CD4-positive, alpha-beta T cell (primary cell): ENCODE measurements around the gene PDLIM4. TPM values are rescaled to one million over a fixed set of nuclear protein-coding genes. Genes with fewer than 3 reads are reported as not detected.

Source experiments
- ATAC-seq: fragments of 200-7000 bp; cut with Tn5 transposase; one replicate; pipeline ENCODE4 v1.10.0; 2022; ENCODE audit warnings: mild to moderate bottlenecking; ENCODE audit not compliant: poor library complexity
- CTCF ChIA-PET: fragments of 350-600 bp; sonication (Branson Sonifier 250); formaldehyde crosslinking; loops from one replicate; lab custom pipeline; 2021; ENCODE audit warnings: antibody characterized with exemption, inconsistent platforms; lab: Charles Lee
- POLR2A ChIA-PET: fragments of 350-600 bp; sonication (Branson Sonifier 250); formaldehyde crosslinking; loops from one replicate; lab custom pipeline; 2021; ENCODE audit warnings: antibody characterized with exemption, inconsistent platforms; lab: Charles Lee
- DNase-seq, 14 experiments: peaks; one replicate each; pipeline ENCODE4 v3.0.0-alpha.2; 2013 to 2020; ENCODE audit warnings: mixed read lengths in 2 of 14
- H3K27ac ChIP-seq, 2 donors: one replicate each; pipeline versions ENCODE4 v1.5.1 to v1.7.0; 2013; ENCODE audit warnings: low read length in 2 of 2, low read depth in 1 of 2, mild to moderate bottlenecking in 1 of 2
- H3K27me3 ChIP-seq, 2 experiments: 1 replicate in 1 of 2; 2 replicates in 1 of 2; pipeline versions ENCODE4 v1.6.1 to v1.7.0; 2013; ENCODE audit warnings: low read length in 2 of 2, control low read depth in 1 of 2, mild to moderate bottlenecking in 1 of 2, moderate library complexity in 1 of 2; ENCODE audit not compliant: insufficient read depth in 2 of 2, control insufficient read depth in 1 of 2
- H3K36me3 ChIP-seq: one replicate; pipeline ENCODE4 v1.6.1; 2013; ENCODE audit warnings: low read length, control low read depth; ENCODE audit not compliant: insufficient read depth
- H3K4me1 ChIP-seq: one replicate; pipeline ENCODE4 v1.6.1; 2013; ENCODE audit warnings: low read length, control low read depth; ENCODE audit not compliant: insufficient read depth
- H3K4me3 ChIP-seq: one replicate; pipeline ENCODE4 v1.5.1; 2013; ENCODE audit warnings: mild to moderate bottlenecking, low read length, moderate library complexity
- H3K9me3 ChIP-seq, 2 experiments: 1 replicate in 1 of 2; 2 replicates in 1 of 2; pipeline versions ENCODE4 v1.6.1 to v1.7.0; 2013; ENCODE audit warnings: low read length in 2 of 2, mild to moderate bottlenecking in 2 of 2, control low read depth in 1 of 2, moderate library complexity in 1 of 2; ENCODE audit not compliant: control insufficient read depth in 1 of 2, insufficient read depth in 1 of 2
- H3K27ac Mint-ChIP-seq: one replicate; pipeline ENCODE4 v1.8.0; 2020; ENCODE audit warnings: mixed read lengths
- H3K27me3 Mint-ChIP-seq: one replicate; pipeline ENCODE4 v1.8.0; 2021; ENCODE audit warnings: mixed read lengths
- H3K36me3 Mint-ChIP-seq: one replicate; pipeline ENCODE4 v1.8.0; 2021; ENCODE audit warnings: low read depth, mixed read lengths
- H3K4me1 Mint-ChIP-seq: one replicate; pipeline ENCODE4 v1.8.0; 2021; ENCODE audit warnings: low read depth, mixed read lengths
- H3K4me3 Mint-ChIP-seq: one replicate; pipeline ENCODE4 v1.8.0; 2020; ENCODE audit warnings: mild to moderate bottlenecking, mixed read lengths
- H3K9me3 Mint-ChIP-seq: one replicate; pipeline ENCODE4 v1.8.0; 2020; ENCODE audit warnings: mixed read lengths
- intact Hi-C, 2 experiments: fragments of 100-400 bp; cut with DNase I in 1 of 2; cut with micrococcal nuclease in 1 of 2; formaldehyde crosslinking; loops; one replicate each; pipeline versions ENCODE4 v1.15.1 to v1.9.0; 2023 to 2025; cut with DNase I, micrococcal nuclease
- total RNA-seq, 174 experiments: library from RNA in 2 of 174; stranded (reverse) in 2 of 174; gene quantifications; one replicate each; pipeline ENCODE4 v1.2.3 and lab custom pipeline; 2021 to 2026
- TF ChIP-seq, protein P1 (sequence below): fragments of 200-600 bp; IDR thresholded peaks from one replicate; pipeline ENCODE4 v1.8.0; 2022; ENCODE audit warnings: antibody characterized with exemption, mild to moderate bottlenecking

The PDLIM4 gene
- total RNA-seq, 2 experiments from 2014 or later: not detected

DNA sequence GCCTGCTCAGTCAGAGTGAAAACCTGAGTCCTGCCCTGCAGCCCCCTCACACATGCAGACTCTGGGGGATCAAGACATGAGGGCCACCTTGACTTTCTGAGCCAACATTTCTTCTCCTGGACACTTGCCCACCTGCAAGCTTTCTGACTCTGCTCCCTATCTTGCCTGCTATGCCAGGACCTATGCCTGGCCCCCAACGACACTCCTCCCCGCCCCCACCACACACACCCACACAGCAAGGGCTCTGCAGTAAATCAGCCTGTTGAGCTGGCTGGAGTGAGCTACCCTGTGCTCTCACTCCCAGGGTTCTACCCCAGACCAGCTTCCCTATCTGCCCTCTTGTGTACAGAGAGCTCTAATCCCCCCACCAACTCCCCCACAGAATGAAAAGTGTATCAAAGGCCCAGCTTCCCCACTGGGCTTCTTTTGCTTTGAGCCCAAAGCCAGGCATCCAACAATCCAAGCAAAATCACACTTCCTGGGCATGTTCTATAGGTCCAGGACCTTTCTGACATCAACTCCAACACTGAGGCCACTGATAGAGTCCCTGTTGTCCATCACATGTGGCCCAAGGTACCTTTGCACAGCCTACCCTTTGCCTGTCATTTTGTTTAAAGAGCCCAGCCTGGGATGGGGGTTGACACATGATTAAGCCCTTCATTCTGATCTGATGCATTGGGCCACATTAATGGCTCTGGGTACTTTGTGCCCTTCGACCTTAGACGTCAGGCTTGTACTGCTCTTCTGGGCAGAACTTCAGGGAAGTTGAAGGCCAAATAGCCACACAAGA, 7.2 kb downstream of the PDLIM4 start:
- no peaks in the 10 kb centered on the region for H3K27me3 Mint-ChIP-seq

DNA sequence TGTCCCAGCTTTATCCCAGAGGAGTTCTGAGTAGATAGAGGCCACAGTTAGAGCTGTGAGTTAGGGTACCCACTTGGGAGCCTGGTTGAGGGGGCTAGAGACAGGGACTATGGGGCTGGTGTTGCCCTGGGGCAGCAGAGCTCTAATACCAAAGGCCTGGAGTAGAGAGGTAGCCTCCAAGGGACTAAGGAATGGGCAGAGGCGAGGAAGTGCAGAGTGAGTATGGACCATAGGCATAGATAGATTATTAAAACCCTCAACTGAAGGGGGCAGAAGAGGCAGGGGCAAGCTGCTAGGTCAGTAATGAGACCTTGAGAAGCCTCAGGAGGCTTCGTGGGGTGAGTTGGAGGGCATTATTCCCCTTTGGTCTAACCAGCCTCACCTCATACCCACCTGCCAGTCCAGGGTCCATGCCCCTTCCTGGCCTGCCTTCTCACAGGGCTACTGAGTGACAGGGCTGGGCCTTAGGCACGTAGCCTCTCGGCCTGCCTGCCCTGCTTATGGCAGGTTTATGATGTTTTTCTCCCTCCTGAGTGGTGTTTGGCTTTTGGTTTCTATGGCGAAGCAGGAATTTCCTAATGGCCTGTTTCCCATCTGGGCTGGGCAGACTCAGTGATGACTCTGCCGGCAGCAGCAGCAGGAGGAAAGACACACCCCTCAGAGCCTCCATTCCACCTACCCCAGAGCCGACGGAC, 8.0 kb downstream of the PDLIM4 start:
- ChIA-PET POLR2A (no interaction called here), CTCF (no interaction called here)
- Histone ChIP-seq H3K4me1 (no peaks in the 10 kb centered on the region), H3K4me3 (no peak overlapping the region), H3K27me3 (no peaks in the 10 kb centered on the region), H3K9me3 (no peaks in the 10 kb centered on the region), H3K36me3 (no peaks in the 10 kb centered on the region), H3K27ac (no peak overlapping the region)
- H3K36me3 Mint-ChIP-seq: no peaks in the 10 kb centered on the region
- H3K4me1 Mint-ChIP-seq: no peaks in the 10 kb centered on the region
- H3K9me3 Mint-ChIP-seq: no peaks in the 10 kb centered on the region
- DNase-seq (no peak), ATAC-seq (no peak)
- H3K4me3 Mint-ChIP-seq: no peak overlapping the region
- TF ChIP-seq, protein P1, sequence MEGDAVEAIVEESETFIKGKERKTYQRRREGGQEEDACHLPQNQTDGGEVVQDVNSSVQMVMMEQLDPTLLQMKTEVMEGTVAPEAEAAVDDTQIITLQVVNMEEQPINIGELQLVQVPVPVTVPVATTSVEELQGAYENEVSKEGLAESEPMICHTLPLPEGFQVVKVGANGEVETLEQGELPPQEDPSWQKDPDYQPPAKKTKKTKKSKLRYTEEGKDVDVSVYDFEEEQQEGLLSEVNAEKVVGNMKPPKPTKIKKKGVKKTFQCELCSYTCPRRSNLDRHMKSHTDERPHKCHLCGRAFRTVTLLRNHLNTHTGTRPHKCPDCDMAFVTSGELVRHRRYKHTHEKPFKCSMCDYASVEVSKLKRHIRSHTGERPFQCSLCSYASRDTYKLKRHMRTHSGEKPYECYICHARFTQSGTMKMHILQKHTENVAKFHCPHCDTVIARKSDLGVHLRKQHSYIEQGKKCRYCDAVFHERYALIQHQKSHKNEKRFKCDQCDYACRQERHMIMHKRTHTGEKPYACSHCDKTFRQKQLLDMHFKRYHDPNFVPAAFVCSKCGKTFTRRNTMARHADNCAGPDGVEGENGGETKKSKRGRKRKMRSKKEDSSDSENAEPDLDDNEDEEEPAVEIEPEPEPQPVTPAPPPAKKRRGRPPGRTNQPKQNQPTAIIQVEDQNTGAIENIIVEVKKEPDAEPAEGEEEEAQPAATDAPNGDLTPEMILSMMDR: no peak
- intact Hi-C loops: no loop called here
- no peak overlapping the region for H3K27ac Mint-ChIP-seq
- H3K27me3 Mint-ChIP-seq: no peaks in the 10 kb centered on the region

More for the DNA sequence above, 7.2 kb downstream of the PDLIM4 start:
- no peaks in the 10 kb centered on the region for H3K27me3 ChIP-seq
- no peaks in the 10 kb centered on the region for H3K36me3 ChIP-seq
- intact Hi-C loops: no loop called here
- H3K4me1 ChIP-seq: no peaks in the 10 kb centered on the region
- no peaks in the 10 kb centered on the region for H3K36me3 Mint-ChIP-seq
- DNase-seq: no peak
- no peak overlapping the region for H3K27ac Mint-ChIP-seq
- H3K27ac ChIP-seq: no peak overlapping the region
- H3K4me3 ChIP-seq: no peak overlapping the region
- TF ChIP-seq, protein P1: no peak
- POLR2A ChIA-PET: no interaction called here
- no peaks in the 10 kb centered on the region for H3K4me1 Mint-ChIP-seq
- no peaks in the 10 kb centered on the region for H3K9me3 Mint-ChIP-seq
- no peak overlapping the region for H3K4me3 Mint-ChIP-seq
- CTCF ChIA-PET: no interaction called here
- H3K9me3 ChIP-seq: no peaks in the 10 kb centered on the region
- ATAC-seq: no peak

DNA sequence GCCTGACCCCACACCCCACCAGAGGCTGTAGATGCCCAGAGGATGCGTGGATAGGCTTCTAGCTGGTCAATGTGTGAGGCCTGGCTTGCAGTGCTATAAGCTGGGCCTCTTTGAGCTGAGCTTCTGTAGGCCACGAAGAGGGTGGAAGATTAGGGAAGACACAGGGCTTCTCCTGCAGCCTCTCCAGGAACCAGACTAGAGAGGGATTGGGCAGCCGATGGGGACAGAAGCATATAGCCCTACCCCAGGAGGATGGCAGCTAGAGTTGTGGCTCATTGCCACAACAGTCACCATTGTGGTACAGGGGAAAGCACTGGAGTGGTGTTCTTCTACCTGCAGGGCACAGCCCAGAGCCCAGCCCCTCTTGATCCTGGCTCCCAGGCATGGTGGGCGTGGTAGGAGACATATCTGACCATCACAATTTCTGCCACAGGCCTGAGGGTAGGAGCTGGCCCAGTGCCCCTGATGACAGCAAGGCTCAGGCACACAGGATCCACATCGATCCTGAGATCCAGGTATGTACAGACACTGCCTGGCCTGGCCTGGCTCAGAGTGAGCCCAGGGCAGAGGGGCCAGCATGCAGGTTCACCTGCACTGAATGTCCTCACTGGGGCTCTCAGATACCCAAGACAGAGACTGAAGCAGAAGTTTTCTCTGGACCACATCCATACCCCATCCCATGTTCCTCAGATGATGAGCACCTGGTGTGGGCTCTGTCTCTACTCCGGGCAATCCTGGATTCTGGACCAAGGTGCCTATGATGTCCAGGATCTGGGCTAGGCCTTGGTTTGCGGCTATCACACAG, 8.7 kb downstream of the PDLIM4 start:
- TF ChIP-seq, protein P1: no peak
- intact Hi-C loops: no loop called here
- no peaks in the 10 kb centered on the region for H3K27me3 ChIP-seq
- ATAC-seq (no peak), DNase-seq (no peak)
- H3K4me3 ChIP-seq: no peak overlapping the region
- Mint-ChIP-seq H3K27ac (no peak overlapping the region), H3K4me1 (peaks cover 4% of the 10 kb centered on the region), H3K9me3 (no peaks in the 10 kb centered on the region), H3K4me3 (no peak overlapping the region), H3K27me3 (no peaks in the 10 kb centered on the region), H3K36me3 (no peaks in the 10 kb centered on the region)
- no peaks in the 10 kb centered on the region for H3K36me3 ChIP-seq
- peaks cover 2% of the 10 kb centered on the region for H3K4me1 ChIP-seq
- no peak overlapping the region for H3K27ac ChIP-seq
- no peaks in the 10 kb centered on the region for H3K9me3 ChIP-seq
- ChIA-PET CTCF (no interaction called here), POLR2A (no interaction called here)
